NCI-H2029 (cell line): Measurements from ENCODE around the gene GNLY.

Source experiments
- DNase-seq: peaks from one replicate; lab custom pipeline; 2025; lab: John Stamatoyannopoulos, UW

The GNLY gene

DNA sequence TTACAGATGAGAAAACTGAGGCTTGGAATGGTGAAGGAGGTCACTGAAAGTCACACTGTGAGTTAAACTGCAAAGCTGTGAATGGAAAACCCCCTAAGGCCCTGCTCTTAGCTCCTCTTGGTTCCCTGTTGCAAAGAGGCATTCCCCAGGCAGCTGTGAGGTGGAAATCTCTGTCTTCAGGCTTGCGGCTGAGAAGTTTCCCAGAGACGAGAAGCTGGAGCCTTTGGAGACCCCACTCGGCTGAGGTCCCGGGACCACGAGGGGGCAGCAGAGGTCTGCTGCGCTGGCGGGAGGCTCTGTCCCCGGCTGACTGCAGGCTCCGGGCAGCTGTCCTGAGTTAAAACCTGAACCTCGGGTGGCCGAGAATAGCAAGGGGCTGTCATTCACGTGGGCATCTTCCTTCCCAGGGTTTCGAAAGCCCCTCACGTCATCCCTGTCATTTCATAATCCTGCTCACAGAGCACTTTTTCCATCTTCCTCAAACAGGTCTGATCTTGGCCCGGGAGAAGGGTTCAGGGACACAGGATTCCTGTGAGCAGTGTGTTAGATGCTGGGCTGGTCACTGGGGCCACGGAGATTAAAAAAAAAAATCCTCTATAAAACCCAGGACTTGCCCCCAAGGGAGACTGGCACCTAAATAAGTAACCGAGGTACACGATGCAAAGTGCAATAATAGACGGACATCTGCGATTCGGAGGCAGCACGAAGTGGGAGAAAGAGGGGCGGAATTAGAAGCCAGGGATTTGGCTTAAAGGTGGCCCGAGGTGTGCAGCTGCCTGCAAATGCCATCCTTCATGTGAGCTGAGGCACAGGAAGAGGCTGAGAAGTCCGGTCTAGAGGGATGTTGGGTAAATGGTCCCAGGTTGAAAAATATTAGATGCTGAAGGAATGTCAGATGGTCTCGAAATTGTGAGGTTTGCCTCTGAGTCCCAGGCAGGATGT is 35.0 kb downstream of the GNLY start:
- DNase-seq, result peak; percentile 55

DNA sequence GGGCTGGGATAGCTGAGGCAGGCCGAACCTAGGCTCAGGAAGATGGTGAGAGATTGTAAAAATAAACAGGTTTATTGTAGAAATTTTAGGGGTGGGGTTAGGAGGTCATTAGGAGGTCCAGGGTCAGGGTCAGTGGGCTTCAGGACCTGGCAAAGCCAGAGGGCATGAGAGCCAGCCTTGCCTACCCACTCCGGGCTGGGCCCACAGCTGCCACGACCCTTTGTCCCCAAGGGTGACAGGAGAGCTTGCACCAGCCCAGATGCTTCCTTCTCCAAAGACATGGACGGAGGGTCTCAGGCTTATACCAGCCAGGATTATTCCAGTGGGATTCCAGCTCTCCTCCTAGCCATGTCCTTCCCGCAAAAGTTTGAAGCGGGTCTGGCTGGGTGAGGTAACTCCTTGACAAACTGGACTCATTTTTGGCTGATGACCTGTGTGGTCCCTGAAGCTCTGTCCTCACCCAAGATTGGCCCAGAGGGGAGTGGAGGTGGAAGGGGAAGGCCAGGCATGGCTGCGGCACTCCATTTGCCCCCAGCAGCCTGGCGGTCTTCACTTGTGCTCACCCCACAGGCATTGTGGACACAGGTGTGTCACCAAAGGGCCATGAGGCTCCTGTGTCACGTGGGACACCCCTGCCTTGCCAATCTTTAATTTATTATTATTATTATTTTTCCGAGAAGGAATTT is 35.8 kb downstream of the GNLY start:
- no peak for DNase-seq

DNA sequence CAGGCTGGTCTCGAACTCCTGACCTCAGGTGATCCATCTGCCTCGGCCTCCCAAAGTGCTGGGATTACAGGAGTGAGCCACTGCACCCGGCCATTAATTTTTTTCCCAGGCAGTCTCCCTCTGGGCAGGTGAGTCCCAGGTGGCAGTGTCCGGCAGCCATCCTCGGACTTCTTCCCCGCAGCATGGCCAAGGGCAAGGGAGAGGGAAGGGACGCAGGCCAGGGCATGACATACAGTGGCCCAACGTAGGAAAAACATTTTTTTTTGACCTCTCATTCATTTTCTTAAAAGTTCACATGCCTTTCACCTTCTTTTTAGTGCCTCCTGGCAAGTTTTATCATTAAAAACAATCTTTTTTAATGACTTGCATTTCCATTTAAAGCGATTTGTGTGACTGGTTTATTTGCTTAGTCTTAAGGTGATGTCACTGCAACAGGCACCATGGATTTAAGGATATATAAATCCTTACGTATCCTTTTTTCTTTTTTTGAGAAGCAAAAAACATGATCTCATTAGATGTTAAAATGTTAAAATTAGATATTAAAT is 36.6 kb downstream of the GNLY start:
- DNase-seq, result no peak

DNA sequence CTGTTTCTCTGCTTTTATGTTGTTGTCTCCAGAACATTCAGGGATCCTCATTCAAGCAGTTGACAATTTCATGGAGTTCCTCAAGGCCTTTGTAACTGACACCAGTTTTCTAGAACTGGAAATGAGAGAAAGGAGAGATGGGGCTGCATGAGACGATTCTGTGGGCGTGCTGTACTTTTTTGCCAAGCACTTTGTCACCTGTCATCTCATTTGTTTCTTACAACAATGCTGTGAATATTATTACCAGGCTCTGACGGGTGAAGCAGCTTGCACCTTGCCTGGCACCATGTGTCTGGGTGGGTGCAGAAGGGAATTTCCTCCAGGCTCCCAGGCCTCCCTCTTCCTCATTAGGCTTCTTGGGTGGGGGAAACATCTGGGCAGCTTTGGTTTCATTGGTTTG is 37.4 kb downstream of the GNLY start:
- no peak for DNase-seq

DNA sequence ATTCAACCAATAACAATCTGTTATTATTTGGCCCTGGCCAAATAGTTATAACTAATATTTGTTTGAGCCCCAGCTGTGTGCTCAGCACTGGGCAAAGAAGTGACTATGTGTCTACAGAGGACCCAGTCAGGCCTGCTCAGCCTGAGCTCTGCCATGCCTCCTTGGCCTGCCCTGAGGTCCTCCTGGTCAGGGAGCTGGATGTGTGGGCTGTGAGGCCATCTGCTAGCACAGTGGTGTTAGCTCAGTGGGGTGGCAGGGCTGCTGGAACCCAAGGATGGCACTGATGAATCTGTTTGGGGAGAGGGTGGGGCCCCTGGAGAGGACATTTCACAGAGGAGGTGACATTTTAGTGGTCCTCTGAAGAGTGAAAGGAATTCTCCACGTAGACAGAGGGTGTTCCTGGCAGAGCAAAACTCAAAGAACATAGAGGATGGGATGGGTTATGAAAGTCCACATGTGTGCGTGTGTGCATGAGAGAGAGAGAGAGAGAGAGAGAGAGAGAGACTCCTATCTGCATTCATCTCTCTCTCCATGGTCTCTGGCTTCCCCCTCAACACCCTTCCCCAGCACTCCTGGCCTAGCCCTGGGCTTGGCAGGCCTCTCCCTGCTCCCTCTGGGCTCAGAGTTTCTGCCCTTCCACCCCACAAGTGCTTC is 38.4 kb downstream of the GNLY start:
- no peak for DNase-seq

DNA sequence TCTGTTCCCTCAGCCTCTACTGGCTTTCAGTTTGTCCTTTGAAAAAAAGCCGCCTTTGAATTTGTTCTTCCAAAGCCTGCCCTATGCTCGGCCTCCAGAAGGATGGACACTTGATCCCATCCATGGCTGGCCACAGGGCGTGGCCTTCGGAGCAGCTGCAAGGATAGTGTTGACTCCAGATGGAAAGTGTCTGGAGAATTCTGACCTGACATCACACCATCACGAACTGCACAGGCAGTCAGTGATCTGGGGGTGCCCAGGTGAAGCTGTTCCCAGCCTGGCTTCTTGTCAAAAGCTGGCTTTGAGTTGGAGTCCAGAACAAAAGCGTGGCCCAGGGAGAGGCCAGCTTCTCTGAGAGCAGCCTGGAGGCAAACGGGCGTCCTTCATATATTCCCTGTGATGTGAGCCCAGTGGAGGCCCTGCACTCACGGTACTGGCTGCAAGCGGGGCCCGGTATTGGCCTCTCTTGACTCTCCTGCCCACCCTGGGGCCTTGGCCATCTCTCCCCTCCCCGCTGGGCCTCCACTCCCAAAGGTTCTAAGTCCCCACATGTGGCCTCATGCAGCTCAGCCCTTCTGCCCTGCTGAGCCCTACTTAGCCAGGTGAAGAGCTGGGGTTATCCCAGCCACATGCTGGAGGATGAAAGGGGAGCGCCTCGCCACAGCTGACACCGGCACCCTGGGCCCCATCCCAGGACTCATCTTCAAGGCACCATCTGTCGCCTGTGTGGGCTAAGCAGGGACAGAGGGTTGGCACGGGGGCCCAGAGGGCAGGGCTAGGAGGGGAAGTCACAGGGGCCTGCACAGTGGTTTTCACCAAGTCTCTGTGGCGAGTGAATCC is 39.2 kb downstream of the GNLY start:
- no peak for DNase-seq

DNA sequence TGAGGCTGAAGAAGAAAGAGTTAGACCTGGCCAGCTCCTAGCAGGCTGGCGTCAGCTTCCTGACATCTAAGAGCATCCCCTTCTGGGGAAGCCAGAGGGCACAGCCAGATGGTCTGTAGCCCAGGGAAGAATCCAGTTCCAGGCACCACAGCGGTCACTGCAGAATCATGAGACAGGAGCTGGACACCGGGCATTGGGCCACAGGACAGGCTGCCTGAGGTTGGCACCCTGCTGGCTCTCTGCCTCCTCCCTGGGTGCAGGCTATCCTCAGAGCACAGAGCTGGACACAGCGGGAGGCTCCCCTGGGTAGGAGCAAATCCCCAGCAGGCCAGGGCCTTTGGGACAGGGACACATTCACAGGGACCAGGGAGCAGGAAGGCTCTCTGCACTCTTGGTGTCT is 39.9 kb downstream of the GNLY start:
- no peak for DNase-seq

DNA sequence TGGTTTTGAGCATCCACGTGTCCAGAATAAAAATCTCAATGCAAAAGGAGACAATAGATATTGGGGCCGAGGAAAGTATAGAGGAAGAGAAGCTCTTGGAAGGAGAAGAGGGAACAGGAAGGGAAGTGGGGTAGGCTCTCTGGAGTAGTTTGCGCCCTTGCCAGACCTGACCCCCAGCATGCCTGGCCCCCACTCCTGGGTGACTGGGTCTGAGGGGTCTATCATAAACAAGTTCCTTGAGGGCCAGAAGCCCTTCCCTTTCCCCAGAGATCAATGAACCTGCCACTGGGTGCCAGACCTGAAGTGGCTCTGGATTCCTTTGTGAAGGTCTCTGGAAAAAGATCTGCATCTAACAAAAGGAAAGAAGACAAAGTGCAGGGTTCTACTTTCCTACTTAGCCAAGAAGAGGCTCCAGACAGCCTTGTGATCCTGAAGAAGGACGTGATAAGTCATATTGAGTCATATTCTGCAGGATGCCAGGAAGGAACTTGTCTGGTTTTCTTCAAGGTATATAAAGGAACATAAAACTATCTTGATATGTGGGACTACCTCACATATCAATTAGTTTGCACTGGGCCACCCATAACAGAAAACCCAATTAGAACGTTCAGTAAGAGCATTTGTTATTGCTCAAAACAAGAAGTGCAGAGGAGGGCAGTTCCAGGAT is 40.9 kb downstream of the GNLY start:
- DNase-seq, result no peak

DNA sequence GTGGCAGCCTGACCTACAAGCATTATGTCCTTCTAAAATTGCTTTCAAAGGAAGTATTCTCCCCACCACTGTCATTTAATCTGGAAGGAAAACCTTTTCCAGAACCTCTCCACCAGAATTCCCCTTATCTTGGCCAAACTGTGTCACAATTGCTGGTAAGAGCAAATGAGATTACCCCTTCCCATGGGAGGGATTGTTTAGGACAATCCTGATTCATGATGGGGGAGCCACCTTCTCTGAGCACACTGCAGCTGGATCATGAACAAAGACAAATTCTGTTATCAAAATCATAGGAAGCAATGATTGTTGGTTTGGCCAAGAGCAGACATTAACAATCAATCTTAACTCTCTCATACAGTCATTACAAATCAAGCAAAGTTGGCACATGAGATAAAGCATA is 41.5 kb downstream of the GNLY start:
- DNase-seq, result no peak

DNA sequence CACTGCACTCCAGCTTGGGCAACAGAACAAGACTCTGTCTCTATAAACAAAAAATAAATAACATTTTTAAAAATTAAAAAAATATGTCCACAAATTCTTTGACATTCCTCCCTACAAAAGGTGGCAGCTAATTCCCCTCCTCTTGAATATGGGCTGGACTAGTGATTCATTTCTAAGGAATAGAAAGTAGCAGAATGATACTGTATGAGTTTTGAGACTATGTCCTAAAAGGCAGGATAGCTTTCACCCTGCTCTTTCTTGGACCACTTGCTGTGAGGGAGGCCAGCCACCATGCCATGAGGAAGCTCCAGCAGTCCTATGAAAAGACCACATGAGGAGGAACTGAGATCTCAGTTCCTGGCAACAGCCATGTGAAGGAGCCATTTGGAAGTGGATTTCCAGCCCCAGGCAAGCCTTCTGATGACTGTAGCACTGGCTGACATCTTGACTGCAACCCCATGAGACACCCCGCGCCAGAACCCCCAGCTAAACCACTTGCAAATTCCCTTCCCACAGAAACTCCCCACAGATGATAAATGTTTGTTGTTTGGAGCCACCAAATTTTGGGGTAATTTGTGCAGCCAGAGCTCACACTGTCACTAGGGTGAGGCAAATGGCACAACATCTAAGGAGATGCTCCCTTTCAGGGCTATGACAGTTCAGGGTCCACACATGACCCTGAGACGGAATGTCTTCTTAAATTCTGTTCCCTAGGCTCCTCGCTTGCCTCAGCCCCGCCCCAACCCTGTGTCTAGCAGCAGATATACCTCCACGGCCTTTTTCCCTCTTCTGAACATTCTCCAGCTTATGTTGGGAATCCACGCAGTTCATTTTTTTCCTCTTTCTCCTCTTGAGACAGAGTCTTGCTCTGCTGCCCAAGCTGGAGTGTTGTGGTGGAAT is 42.5 kb downstream of the GNLY start:
- DNase-seq, result no peak

DNA sequence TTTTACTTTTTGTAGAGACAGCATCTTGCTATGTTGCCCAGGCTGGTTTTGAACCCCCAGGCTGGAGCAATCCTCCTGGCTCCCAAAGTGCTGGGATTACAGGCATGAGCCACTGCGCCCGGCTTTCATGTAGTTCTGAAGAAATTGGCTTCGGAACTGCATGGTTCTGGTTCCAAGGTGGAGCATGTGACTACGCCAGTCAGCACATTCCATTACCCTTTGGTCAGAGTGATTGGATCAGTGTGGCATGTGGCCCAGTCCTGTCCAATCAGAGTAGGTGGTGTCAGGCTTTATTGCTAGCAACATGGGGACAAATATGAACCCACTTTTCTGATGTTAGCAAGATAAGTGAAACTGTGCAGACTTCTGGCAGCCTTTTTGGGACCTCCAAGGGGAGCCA is 43.3 kb downstream of the GNLY start:
- DNase-seq, result no peak

DNA sequence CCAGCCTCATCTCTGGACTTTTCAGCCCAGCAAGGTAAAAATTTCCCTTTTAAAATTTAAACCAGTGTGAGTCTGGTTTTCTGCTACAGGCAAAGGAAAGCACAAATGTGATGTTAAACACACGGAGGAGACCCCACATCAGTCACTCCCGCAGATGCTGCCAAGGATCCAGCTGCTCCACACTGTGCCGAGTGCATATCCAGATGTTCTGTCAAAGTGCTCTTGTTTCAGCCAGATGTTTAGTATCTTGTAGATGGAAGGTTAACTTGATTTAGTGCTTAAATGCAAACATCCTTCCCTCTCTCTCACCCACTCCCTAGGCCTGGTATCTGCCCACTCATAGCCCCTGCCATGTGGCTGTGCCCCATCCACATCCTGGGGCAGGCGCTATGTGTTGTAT is 43.8 kb downstream of the GNLY start:
- DNase-seq, result no peak

DNA sequence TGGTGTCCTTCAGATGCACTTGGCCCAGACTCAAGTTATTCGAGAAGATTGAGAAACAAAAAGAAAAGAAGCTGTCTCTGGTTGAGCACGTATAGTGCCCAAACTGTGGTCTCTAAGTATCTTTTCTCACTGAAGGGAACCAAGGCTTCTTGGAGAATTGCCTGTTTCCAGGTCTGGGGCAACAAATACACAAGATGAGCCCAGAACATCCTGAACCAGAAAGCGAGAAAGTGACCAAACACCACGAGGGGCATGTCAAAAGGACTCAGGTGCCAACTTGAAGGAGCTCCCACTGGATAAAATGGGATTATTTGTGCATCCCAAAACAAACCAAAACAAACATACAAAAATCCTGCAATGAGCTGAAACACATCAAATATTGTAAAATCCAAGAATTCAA is 46.0 kb downstream of the GNLY start:
- DNase-seq, result no peak

DNA sequence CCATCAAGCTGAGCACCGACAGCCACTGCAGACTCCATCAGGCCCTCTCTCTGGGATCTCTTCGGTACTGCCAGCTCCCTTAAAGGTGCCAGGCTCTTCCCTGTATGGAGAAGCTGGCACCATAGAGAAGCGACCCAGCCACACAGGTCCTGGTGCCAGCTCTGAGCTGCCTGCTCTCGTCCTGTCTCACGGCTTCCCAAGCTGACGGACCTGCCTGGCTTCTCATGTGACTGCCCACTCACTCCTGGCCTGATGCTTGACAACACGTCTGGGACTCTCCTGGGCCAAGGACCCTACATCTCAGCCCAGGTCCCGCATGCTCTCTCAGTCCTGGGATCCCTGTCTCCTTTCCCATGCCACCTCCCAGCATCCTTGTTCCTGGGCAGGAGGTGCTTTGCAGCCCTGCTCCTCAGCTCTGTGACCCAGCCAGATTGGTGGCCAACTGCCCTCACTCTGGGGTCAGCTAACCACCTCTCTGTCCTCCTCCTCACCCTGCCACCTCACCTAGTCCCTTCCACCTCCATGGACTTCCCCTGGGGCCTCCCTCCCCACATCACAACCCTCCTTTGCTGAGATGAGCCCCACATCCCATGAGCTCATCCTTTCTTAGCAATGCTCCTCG is 47.2 kb downstream of the GNLY start:
- DNase-seq, result no peak

DNA sequence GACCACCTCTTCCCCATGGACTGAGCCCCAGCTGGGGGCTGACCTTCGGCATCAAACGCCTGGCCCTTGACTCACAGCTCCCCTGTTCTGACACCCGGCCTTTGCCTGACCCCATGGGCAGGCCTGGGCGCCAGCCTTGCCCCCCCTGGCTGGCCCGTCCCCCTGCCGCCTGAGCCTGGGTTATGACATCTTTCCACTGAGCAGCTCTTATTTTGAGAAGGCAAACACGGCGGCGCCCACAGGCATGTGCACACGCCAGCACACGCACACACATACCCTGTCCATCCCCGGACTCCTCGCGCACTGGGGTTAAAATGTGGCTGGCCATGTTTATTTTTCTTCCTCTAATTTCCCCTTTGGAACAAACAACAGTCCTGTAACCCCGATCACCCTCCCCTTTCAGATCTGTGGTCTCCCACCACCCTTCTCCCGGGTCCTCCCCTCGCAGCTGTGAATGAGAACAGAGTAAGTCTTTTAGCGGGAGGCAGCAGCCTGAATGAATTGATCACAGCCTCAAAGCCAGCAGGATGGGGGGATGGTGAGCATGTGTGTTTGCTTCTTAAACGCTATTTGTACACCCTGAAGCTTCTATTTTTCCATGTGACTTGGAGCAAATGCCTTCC is 47.8 kb downstream of the GNLY start:
- DNase-seq, result peak; percentile 44

DNA sequence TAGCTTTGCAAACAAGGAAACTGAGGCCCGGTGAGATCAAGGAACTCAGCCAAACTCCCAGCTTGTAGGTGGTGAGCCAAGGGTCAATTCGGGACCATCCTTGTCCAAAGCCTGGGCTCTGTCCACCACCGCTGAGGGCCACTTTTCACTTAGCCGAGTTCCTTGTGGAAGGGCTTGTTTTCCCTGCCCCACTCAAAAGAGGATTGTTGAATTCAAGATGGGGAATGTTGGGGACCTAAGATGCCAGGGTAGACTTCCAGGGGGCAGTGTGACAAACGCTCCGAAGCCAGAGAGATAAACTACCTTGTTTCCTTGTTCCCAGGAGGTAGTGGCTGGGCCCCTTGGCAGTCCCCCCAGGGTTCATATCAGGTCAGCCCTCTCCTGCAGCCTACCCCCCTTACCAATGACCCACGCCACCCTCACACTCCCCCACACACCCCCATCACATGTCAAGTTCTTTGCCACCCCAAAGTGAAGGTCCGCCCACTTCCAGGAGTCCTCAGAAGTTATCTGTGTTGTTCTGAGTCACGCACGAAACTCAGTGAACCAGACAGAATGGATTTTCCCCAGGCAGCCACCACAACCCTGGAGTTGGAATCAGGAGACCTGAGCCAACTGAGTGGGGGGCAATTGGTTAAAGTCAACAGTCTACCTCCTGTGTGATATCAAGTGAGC is 49.3 kb downstream of the GNLY start:
- DNase-seq, result no peak

DNA sequence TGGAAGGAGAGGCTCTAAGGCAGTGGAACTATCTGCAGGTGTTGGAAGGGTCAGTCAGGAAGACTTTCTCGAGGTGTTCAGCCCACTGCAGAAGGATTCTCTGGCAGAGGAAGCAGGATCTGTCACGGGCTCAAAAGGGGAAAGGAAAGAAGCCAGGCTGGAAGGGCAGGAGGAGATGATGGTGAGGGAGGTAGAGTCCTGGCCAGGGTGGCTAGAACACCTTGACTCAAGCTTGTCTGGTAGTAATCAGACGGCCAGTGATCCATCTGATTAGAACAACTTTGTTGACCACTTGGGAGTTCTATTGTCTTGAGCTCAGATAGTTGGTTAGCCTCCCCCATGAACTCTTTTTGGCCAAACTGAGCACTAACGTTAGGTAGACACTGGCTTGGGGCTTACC is 49.9 kb downstream of the GNLY start:
- no peak for DNase-seq

DNA sequence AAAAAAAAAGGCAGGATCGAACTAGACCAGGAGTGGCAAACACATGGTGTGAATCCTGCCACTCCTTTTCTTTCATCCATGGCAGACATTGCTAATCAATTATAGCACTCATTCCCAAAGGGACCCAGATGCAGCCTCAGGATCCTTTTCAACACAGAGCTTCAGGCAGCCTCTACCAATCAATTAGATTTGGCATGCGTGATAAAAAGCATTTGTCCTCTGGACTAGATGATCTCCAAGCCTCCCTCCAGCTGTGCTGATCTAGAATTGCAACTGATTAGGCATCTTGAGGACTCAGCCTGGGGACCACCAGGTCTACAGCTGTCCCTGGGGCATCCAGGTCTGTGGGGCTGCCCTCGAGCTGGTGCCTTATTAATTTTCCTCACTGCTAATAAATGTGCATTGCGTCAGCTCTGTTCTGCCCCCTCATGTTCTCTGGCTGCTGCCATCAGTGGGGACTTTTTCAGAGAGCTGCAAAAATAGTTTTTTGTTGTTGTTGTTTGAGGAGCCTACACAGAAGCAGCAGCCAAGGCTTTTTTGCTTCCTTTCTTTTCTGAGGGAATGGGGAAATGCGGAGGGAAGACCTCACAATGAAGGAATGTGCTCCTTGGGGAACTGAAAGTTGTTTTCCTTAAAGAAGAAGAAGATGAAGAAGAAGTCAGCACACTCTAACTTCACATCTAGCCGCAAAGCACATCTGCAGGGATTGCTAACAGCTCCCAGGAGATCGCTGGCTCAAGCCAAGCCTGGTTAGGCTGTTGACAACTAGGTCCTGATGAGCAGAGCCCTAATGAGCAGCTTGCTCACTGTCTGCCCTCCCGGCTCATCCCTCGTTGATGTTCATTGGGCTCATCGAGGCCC is 50.8 kb downstream of the GNLY start:
- DNase-seq, result no peak
